GM12892 (cell line): ENCODE results near the gene ME3.

Experiments
- POLR2A ChIP-seq: IDR thresholded peaks from 2 replicates; pipeline ENCODE4 v1.6.1; 2011; ENCODE audit warnings: low read depth, low read length, control low read depth
- POLR2AphosphoS5 ChIP-seq: IDR thresholded peaks from 2 replicates; pipeline ENCODE4 v1.6.1; 2011; ENCODE audit warnings: low read depth, low read length, control low read depth
- TAF1 ChIP-seq: IDR thresholded peaks from 2 replicates; pipeline ENCODE4 v1.6.1; 2011; ENCODE audit warnings: low read depth, mild to moderate bottlenecking, control low read depth, low read length, borderline replicate concordance

DNA sequence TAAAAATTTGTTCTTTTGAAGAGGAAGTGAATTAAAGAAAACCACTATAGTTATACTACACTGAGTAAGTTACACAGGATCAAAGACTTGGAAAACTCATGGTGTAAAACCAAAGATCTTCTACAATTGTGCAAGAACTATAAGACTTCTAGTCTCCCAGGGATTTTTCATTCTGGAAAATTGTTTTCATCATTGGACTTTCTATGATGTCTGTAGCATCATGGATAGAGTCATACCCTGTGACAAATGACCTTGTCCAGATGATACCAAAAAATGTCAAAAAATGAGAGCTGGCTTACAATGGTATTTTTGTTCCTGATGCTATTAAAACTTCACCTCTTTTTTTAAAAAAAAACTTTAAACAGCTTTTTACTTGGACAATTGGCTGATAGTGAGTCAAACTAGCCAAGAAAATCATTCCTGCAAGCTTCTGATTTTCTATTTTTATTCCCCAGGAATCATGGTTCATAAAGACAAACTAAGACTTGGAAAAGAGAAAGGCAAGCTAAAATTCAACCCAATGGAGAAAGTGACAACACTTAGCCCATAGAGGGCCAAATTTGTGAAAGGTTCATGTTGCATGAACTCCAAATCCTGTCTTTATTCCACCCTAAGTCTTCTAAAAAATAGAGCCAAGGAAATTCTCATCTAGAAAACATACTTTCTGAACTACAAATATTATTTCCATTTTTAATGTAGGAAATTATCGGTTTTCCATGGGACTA, 30.7 kb downstream of the ME3 start:
- TF ChIP-seq POLR2A (no peak), TAF1 (no peak), POLR2AphosphoS5 (no peak)
